ENCODE measurements around the gene BET1. TPM values are rescaled to one million over a fixed set of nuclear protein-coding genes. Genes with fewer than 3 reads are reported as not detected.

BET1 gene
- total RNA-seq, 1 experiment from 2014 or later = 46.6 TPM

Other genes starting within 250 kb of the BET1 start
- gene TFPI2, start 113.6 kb downstream of the BET1 start, total RNA-seq (2014; rRNA removed; shearing (Covaris generic); ENCODE audit: low replicate concordance) = 149 and 189 TPM in 2 replicates
- gene GNGT1, start 97.8 kb downstream of the BET1 start, total RNA-seq (2014; rRNA removed; shearing (Covaris generic); ENCODE audit: low replicate concordance) = not detected in 2 replicates
- 43.8 and 53.3 TPM in 2 replicates for gene GNG11, start 82.6 kb downstream of the BET1 start, total RNA-seq (2014; rRNA removed; shearing (Covaris generic); ENCODE audit: low replicate concordance)